Liver (tissue), 9 donors: ENCODE measurements around the gene SLC2A4RG. TPM values are rescaled to one million over a fixed set of nuclear protein-coding genes. Genes with fewer than 3 reads are reported as not detected.

Experiments
- DNase-seq: peaks from one replicate; pipeline ENCODE4 v3.0.0-alpha.2; 2017; ENCODE audit warnings: low spot score
- H3K27ac ChIP-seq, 2 donors: one replicate each; pipeline ENCODE4 v1.7.0; 2013; ENCODE audit warnings: inconsistent platforms in 2 of 2, low read length in 2 of 2, control low read depth in 1 of 2, low read depth in 1 of 2, mild to moderate bottlenecking in 1 of 2
- H3K27me3 ChIP-seq, 4 donors: one replicate each; pipeline versions ENCODE4 v1.6.1 to v1.7.0; 2013; ENCODE audit warnings: low read length in 3 of 4, inconsistent platforms in 1 of 4, mild to moderate bottlenecking in 1 of 4, moderate library complexity in 1 of 4; ENCODE audit not compliant: control insufficient read depth in 4 of 4, insufficient read depth in 4 of 4
- H3K36me3 ChIP-seq, 4 donors: one replicate each; pipeline versions ENCODE4 v1.6.1 to v1.7.0; 2013; ENCODE audit warnings: low read length in 3 of 4, mild to moderate bottlenecking in 3 of 4, low read depth in 1 of 4, moderate library complexity in 1 of 4; ENCODE audit not compliant: control insufficient read depth in 4 of 4, insufficient read depth in 3 of 4
- H3K4me1 ChIP-seq, 4 donors: one replicate each; pipeline versions ENCODE4 v1.6.1 to v1.7.0; 2013; ENCODE audit warnings: low read length in 3 of 4, mild to moderate bottlenecking in 3 of 4, moderate library complexity in 1 of 4; ENCODE audit not compliant: control insufficient read depth in 4 of 4, insufficient read depth in 4 of 4
- H3K4me3 ChIP-seq, 3 donors: one replicate each; pipeline versions ENCODE4 v1.6.1 to v1.7.0; 2013; ENCODE audit warnings: low read length in 3 of 3, control low read depth in 1 of 3, low read depth in 1 of 3, mild to moderate bottlenecking in 1 of 3
- H3K9ac ChIP-seq, 2 donors: one replicate each; pipeline ENCODE4 v1.7.0; 2013; ENCODE audit warnings: low read length in 2 of 2, mild to moderate bottlenecking in 2 of 2, moderate library complexity in 2 of 2, control low read depth in 1 of 2, low read depth in 1 of 2
- H3K9me3 ChIP-seq, 4 donors: one replicate each; pipeline versions ENCODE4 v1.6.1 to v1.7.0; 2013; ENCODE audit warnings: low read length in 3 of 4; ENCODE audit not compliant: control insufficient read depth in 4 of 4
- CTCF ChIP-seq: fragments of 150-350 bp; IDR thresholded peaks from 2 replicates; pipeline ENCODE4 v1.5.1; 2017; ENCODE audit warnings: improper control_type of control experiment, low read depth, low read length; ENCODE audit not compliant: missing input control
- RAD21 ChIP-seq, 2 donors: IDR thresholded peaks; 2 replicates each; pipeline ENCODE4 v1.6.1; 2016; ENCODE audit warnings: antibody characterized with exemption in 2 of 2, mild to moderate bottlenecking in 2 of 2
- REST ChIP-seq: IDR thresholded peaks from 2 replicates; pipeline ENCODE4 v1.6.1; 2016; ENCODE audit warnings: antibody characterized with exemption, mild to moderate bottlenecking
- RXRA ChIP-seq, 2 donors: IDR thresholded peaks; 2 replicates each; pipeline ENCODE4 v1.6.1; 2017 to 2018; ENCODE audit warnings: antibody characterized with exemption in 2 of 2, mild to moderate bottlenecking in 1 of 2
- TAF1 ChIP-seq: conservative IDR thresholded peaks from 2 replicates; pipeline ENCODE4 v1.6.1; 2016; ENCODE audit warnings: antibody characterized with exemption, mild to moderate bottlenecking
- WGBS: extraction: QIAGEN DNeasy Blood & Tissue Kit; methylation state at CpG from one replicate; pipeline ENCODE4 v1.1.7; 2013; 5-methylcytosine and 5-hydroxymethylcytosine counted together
- polyA plus RNA-seq, 2 donors: library from polyadenylated mRNA; stranded (reverse) in 1 of 2; unstranded in 1 of 2; fragments of 200-250 nt in 1 of 2; fragments of >200 nt in 1 of 2; fragmentation: Nextera tagmentation in 1 of 2; extraction: Ambion mirVana in 1 of 2; gene quantifications; one replicate each; pipeline versions ENCODE4 v1.2.1 to v1.2.3, GENCODE V29; 2013 to 2015
- total RNA-seq, 2 donors: library from RNA; depleted of rRNA; stranded (reverse); fragments of >200 nt; gene quantifications; one replicate each; pipeline ENCODE4 v1.2.3, GENCODE V29; 2014
- TF ChIP-seq, protein P1 (sequence below): IDR thresholded peaks from 2 replicates; pipeline ENCODE4 v1.6.1; 2016; ENCODE audit warnings: antibody characterized with exemption
- donor health status: healthy.
- donor health status: healthy.
- donor health status: healthy.
- donor health status: healthy.
- donor health status: healthy.

Gene SLC2A4RG
- total and polyA plus RNA-seq, 4 donors: 22.2 to 39.7 (median 29.4) TPM

DNA sequence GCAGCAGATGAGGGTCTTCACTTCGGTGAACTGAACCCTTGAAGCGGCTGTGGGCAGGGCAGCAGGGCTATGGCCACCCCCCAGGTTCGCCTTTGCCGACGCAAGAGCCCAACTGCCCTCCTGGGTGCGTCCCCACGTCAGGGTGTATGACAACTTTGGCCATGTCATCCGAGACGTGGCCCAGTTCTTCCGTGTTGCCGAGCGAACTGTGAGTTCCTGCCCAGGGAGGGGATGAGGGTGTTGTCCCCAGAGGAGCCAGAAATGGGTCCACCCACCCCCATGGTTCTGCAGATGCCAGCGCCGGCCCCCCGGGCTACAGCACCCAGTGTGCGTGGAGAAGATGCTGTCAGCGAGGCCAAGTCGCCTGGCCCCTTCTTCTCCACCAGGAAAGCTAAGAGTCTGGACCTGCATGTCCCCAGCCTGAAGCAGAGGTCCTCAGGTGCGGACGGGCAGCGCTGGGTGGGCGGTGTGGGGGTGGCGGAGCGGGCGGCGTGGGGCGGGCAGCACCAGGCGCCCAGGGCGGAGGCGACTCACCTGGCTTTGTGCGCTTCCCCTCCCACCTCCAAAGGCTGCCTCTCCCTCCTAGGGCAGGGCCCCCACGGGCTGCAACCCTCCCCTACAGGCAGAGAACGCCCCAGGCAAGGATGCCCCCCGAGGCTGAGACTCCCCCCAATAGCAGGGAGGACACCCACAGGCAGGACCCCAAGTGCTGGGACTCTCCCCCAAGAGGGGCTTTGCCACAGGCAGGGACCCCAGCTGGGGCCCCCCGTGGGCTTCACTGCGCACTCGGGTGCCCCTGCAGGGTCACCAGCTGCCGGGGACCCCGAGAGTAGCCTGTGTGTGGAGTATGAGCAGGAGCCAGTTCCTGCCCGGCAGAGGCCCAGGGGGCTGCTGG, 49.3 kb upstream of the SLC2A4RG start:
- no peak for DNase-seq
- peaks cover 0 to 3% (median 0%) of the 10 kb centered on the region in 4 donors for H3K36me3 ChIP-seq

More for the DNA sequence above, 49.3 kb upstream of the SLC2A4RG start:
- Histone ChIP-seq H3K9me3 (no peaks in the 10 kb centered on the region), H3K4me1 (peaks cover 0 to 5% (median 2%) of the 10 kb centered on the region in 4 donors), H3K27me3 (no peaks in the 10 kb centered on the region), H3K4me3 (no peak overlapping the region), H3K27ac (no peak overlapping the region), H3K9ac (no peak overlapping the region)
- TF ChIP-seq TAF1 (no peak), RAD21 (IDR thresholded peaks at IDR 0.05) (no peak), RXRA (IDR thresholded peaks at IDR 0.05) (no peak), CTCF (no peak), REST (no peak)
- TF ChIP-seq, protein P1, sequence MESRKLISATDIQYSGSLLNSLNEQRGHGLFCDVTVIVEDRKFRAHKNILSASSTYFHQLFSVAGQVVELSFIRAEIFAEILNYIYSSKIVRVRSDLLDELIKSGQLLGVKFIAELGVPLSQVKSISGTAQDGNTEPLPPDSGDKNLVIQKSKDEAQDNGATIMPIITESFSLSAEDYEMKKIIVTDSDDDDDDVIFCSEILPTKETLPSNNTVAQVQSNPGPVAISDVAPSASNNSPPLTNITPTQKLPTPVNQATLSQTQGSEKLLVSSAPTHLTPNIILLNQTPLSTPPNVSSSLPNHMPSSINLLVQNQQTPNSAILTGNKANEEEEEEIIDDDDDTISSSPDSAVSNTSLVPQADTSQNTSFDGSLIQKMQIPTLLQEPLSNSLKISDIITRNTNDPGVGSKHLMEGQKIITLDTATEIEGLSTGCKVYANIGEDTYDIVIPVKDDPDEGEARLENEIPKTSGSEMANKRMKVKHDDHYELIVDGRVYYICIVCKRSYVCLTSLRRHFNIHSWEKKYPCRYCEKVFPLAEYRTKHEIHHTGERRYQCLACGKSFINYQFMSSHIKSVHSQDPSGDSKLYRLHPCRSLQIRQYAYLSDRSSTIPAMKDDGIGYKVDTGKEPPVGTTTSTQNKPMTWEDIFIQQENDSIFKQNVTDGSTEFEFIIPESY: no peak
- 89% methylated on average over 40 of the region's 40 CpGs for WGBS
